IgD-negative memory B cell (primary cell): ENCODE measurements around the gene PHF13. TPM values are rescaled to one million over a fixed set of nuclear protein-coding genes. Genes with fewer than 3 reads are reported as not detected.

Experiments used
- H3K27ac Mint-ChIP-seq, 3 donors: one replicate each; pipeline ENCODE4 v1.8.0; 2020 to 2022; ENCODE audit warnings: mild to moderate bottlenecking in 3 of 3, mixed read lengths in 3 of 3, moderate library complexity in 1 of 3
- H3K27me3 Mint-ChIP-seq: one replicate; pipeline ENCODE4 v1.8.0; 2021; ENCODE audit warnings: mixed read lengths
- H3K36me3 Mint-ChIP-seq: one replicate; pipeline ENCODE4 v1.8.0; 2020; ENCODE audit warnings: mild to moderate bottlenecking, mixed read lengths
- H3K4me1 Mint-ChIP-seq, 3 donors: one replicate each; pipeline ENCODE4 v1.8.0; 2020 to 2022; ENCODE audit warnings: mixed read lengths in 3 of 3, mild to moderate bottlenecking in 1 of 3
- H3K4me3 Mint-ChIP-seq, 4 donors: one replicate each; pipeline ENCODE4 v1.8.0; 2020 to 2022; ENCODE audit warnings: mild to moderate bottlenecking in 4 of 4, mixed read lengths in 4 of 4, moderate library complexity in 3 of 4
- H3K9me3 Mint-ChIP-seq, 3 donors: one replicate each; pipeline ENCODE4 v1.8.0; 2020 to 2021; ENCODE audit warnings: mixed read lengths in 3 of 3, mild to moderate bottlenecking in 1 of 3
- polyA plus RNA-seq: library from polyadenylated mRNA; unstranded; fragments of 300-500 nt; fragmentation: Illumina TruSeq; gene quantifications from one replicate; pipeline ENCODE4 v1.2.3, GENCODE V29; 2021

Gene PHF13
- 5.3 TPM for polyA plus RNA-seq

GRCh38 chr1:6613361-6614018 lies at the start of gene PHF13:
Gene PHF13, plus strand, starts transcription at chr1:6613731. Its CDS starts 336 bp downstream, at chr1:6614067.
- Mint-ChIP-seq H3K36me3 (no peaks in the 10 kb centered on the region), H3K9me3 (no peaks in the 10 kb centered on the region), H3K27me3 (no peaks in the 10 kb centered on the region), H3K4me1 (peaks cover 12 to 15% (median 15%) of the 10 kb centered on the region in 3 donors), H3K27ac (peak within 1 kb of the TSS; percentile 84 to 93 (median 87)), H3K4me3 (peak within 1 kb of the TSS; percentile 91 to 96 (median 94))

GRCh38 chr1:6569033-6569432 lies 44.5 kb upstream of the PHF13 start:
- H3K4me1 Mint-ChIP-seq: peaks cover 0 to 2% (median 0%) of the 10 kb centered on the region in 3 donors
- H3K36me3 Mint-ChIP-seq: no peaks in the 10 kb centered on the region
- H3K9me3 Mint-ChIP-seq: no peaks in the 10 kb centered on the region
- H3K27me3 Mint-ChIP-seq: peaks cover 5% of the 10 kb centered on the region
- no peak overlapping the region for H3K27ac Mint-ChIP-seq
- no peak overlapping the region for H3K4me3 Mint-ChIP-seq

GRCh38 chr1:6570100-6570499 lies 43.4 kb upstream of the PHF13 start:
- H3K27ac Mint-ChIP-seq: no peak overlapping the region
- H3K9me3 Mint-ChIP-seq: no peaks in the 10 kb centered on the region
- no peaks in the 10 kb centered on the region for H3K36me3 Mint-ChIP-seq
- peaks cover 5% of the 10 kb centered on the region for H3K27me3 Mint-ChIP-seq
- peak overlapping the region in 1 of 4 donors; percentile 29 for H3K4me3 Mint-ChIP-seq
- H3K4me1 Mint-ChIP-seq: peaks cover 0 to 2% (median 0%) of the 10 kb centered on the region in 3 donors

- Mint-ChIP-seq H3K27me3 (peaks cover 5% of the 10 kb centered on the region), H3K4me3 (no peak overlapping the region), H3K9me3 (no peaks in the 10 kb centered on the region), H3K27ac (no peak overlapping the region), H3K4me1 (peaks cover 0 to 2% (median 0%) of the 10 kb centered on the region in 3 donors), H3K36me3 (no peaks in the 10 kb centered on the region)
Measured at GRCh38 chr1:6570987-6571386, 42.5 kb upstream of the PHF13 start.

GRCh38 chr1:6572653-6573383 lies 40.7 kb upstream of the PHF13 start:
- peak overlapping the region in 1 of 3 donors; percentile 64 for H3K27ac Mint-ChIP-seq
- no peaks in the 10 kb centered on the region for H3K9me3 Mint-ChIP-seq
- peaks cover 5% of the 10 kb centered on the region for H3K27me3 Mint-ChIP-seq
- H3K4me1 Mint-ChIP-seq: peaks cover 0 to 2% (median 0%) of the 10 kb centered on the region in 3 donors
- H3K36me3 Mint-ChIP-seq: no peaks in the 10 kb centered on the region
- H3K4me3 Mint-ChIP-seq: peak overlapping the region in 1 of 4 donors; percentile 60

- Mint-ChIP-seq H3K9me3 (no peaks in the 10 kb centered on the region), H3K4me1 (peaks cover 0 to 2% (median 0%) of the 10 kb centered on the region in 3 donors), H3K4me3 (no peak overlapping the region), H3K36me3 (no peaks in the 10 kb centered on the region), H3K27ac (no peak overlapping the region), H3K27me3 (peaks cover 5% of the 10 kb centered on the region)
Measured at GRCh38 chr1:6574025-6574620, 39.4 kb upstream of the PHF13 start.

GRCh38 chr1:6574818-6575217 lies 38.7 kb upstream of the PHF13 start:
- no peaks in the 10 kb centered on the region for H3K9me3 Mint-ChIP-seq
- no peak overlapping the region for H3K27ac Mint-ChIP-seq
- no peaks in the 10 kb centered on the region for H3K36me3 Mint-ChIP-seq
- no peak overlapping the region for H3K4me3 Mint-ChIP-seq
- H3K27me3 Mint-ChIP-seq: peaks cover 3% of the 10 kb centered on the region
- H3K4me1 Mint-ChIP-seq: peaks cover 4 to 6% (median 6%) of the 10 kb centered on the region in 3 donors

- Mint-ChIP-seq H3K27ac (peak overlapping the region in 2 of 3 donors; percentile 88 to 99), H3K4me3 (peak overlapping the region in 1 of 4 donors; percentile 89), H3K27me3 (no peaks in the 10 kb centered on the region)
Measured at GRCh38 chr1:6577831-6578525, 35.6 kb upstream of the PHF13 start.

GRCh38 chr1:6578624-6579373 lies 34.7 kb upstream of the PHF13 start:
- H3K4me1 Mint-ChIP-seq: peaks cover 12 to 26% (median 14%) of the 10 kb centered on the region in 3 donors
- H3K36me3 Mint-ChIP-seq: no peaks in the 10 kb centered on the region
- H3K9me3 Mint-ChIP-seq: no peaks in the 10 kb centered on the region
- H3K27ac Mint-ChIP-seq: peak overlapping the region; percentile 88 to 99 (median 97)
- H3K4me3 Mint-ChIP-seq: peak overlapping the region in 3 of 4 donors; percentile 89 to 97 (median 96)
- H3K27me3 Mint-ChIP-seq: no peaks in the 10 kb centered on the region

More at GRCh38 chr1:6577831-6578525, 35.6 kb upstream of the PHF13 start:
- H3K36me3 Mint-ChIP-seq: no peaks in the 10 kb centered on the region
- no peaks in the 10 kb centered on the region for H3K9me3 Mint-ChIP-seq
- H3K4me1 Mint-ChIP-seq: peaks cover 12 to 26% (median 14%) of the 10 kb centered on the region in 3 donors

- Mint-ChIP-seq H3K9me3 (no peaks in the 10 kb centered on the region), H3K4me3 (peak within 1 kb of the TSS; percentile 89 to 99 (median 96)), H3K27me3 (no peaks in the 10 kb centered on the region), H3K36me3 (no peaks in the 10 kb centered on the region), H3K4me1 (peaks cover 12 to 27% (median 14%) of the 10 kb centered on the region in 3 donors), H3K27ac (peak within 1 kb of the TSS; percentile 88 to 99 (median 97))
Measured at GRCh38 chr1:6579374-6580118, 34.0 kb upstream of the PHF13 start, which contains the start of gene ZBTB48. Gene ZBTB48, plus strand, starts transcription at chr1:6579994. Its CDS starts 616 bp downstream, at chr1:6580610.

GRCh38 chr1:6580119-6580592 lies 33.4 kb upstream of the PHF13 start:
- Mint-ChIP-seq H3K4me1 (peaks cover 12 to 31% (median 17%) of the 10 kb centered on the region in 3 donors), H3K9me3 (no peaks in the 10 kb centered on the region), H3K36me3 (no peaks in the 10 kb centered on the region)

GRCh38 chr1:6580593-6581409 lies 32.7 kb upstream of the PHF13 start:
- Mint-ChIP-seq H3K27me3 (no peaks in the 10 kb centered on the region), H3K4me3 (peak overlapping the region; percentile 89 to 99 (median 96)), H3K4me1 (peaks cover 12 to 31% (median 17%) of the 10 kb centered on the region in 3 donors), H3K36me3 (no peaks in the 10 kb centered on the region), H3K27ac (peak overlapping the region; percentile 88 to 99 (median 97)), H3K9me3 (no peaks in the 10 kb centered on the region)

More at GRCh38 chr1:6580119-6580592, 33.4 kb upstream of the PHF13 start:
- Mint-ChIP-seq H3K27me3 (no peaks in the 10 kb centered on the region), H3K4me3 (peak overlapping the region; percentile 89 to 99 (median 96)), H3K27ac (peak overlapping the region; percentile 88 to 99 (median 97))
